HG02571 (cell line): Measurements from ENCODE around the gene ST3GAL3.
"Not testable (repeated sequence)": the region's sequence is repeated elsewhere in the genome, so short reads cannot be mapped to it uniquely, and the experiment has no call there.

Experiments used
- ATAC-seq: cut with Tn5 transposase; IDR thresholded peaks from one replicate; pipeline ENCODE4 v1.9.1; 2021; ENCODE audit warnings: mild to moderate bottlenecking, moderate library complexity; ENCODE audit not compliant: unreplicated experiment

Gene ST3GAL3

GRCh38 chr1:43754892-43755291, 47.6 kb downstream of the ST3GAL3 start:
- no peak for ATAC-seq

- ATAC-seq, result no peak
These were observed 50.2 kb downstream of the ST3GAL3 start for GRCh38 chr1:43757343-43758053.

GRCh38 chr1:43760745-43761317, 53.5 kb downstream of the ST3GAL3 start:
- ATAC-seq, result no peak

- no peak for ATAC-seq
These were observed 56.2 kb downstream of the ST3GAL3 start for GRCh38 chr1:43763497-43763973.

GRCh38 chr1:43764581-43764980, 57.2 kb downstream of the ST3GAL3 start:
- no peak for ATAC-seq

GRCh38 chr1:43766086-43766784, 58.9 kb downstream of the ST3GAL3 start:
- ATAC-seq, result no peak

GRCh38 chr1:43766818-43767525, 59.6 kb downstream of the ST3GAL3 start:
- ATAC-seq, result no peak

GRCh38 chr1:43768168-43768567, 60.8 kb downstream of the ST3GAL3 start:
- ATAC-seq, result no peak

GRCh38 chr1:43769350-43769908, 62.1 kb downstream of the ST3GAL3 start:
- ATAC-seq, result no peak

GRCh38 chr1:43770111-43770510, 62.8 kb downstream of the ST3GAL3 start:
- no peak for ATAC-seq

GRCh38 chr1:43772978-43773377, 65.6 kb downstream of the ST3GAL3 start:
- ATAC-seq, result no peak

GRCh38 chr1:43773821-43774220, 66.5 kb downstream of the ST3GAL3 start:
- ATAC-seq, result no peak

GRCh38 chr1:43774359-43774758, 67.0 kb downstream of the ST3GAL3 start:
- ATAC-seq, result no peak

GRCh38 chr1:43776043-43776761, 68.9 kb downstream of the ST3GAL3 start:
- ATAC-seq, result no peak

- ATAC-seq, result not testable (repeated sequence)
These were observed 70.6 kb downstream of the ST3GAL3 start for GRCh38 chr1:43777916-43778315.

GRCh38 chr1:43779266-43779665, 71.9 kb downstream of the ST3GAL3 start:
- no peak for ATAC-seq

- ATAC-seq, result no peak
These were observed 72.6 kb downstream of the ST3GAL3 start for GRCh38 chr1:43779805-43780403.

GRCh38 chr1:43781574-43781973, 74.2 kb downstream of the ST3GAL3 start:
- ATAC-seq, result no peak

- no peak for ATAC-seq
These were observed 75.8 kb downstream of the ST3GAL3 start for GRCh38 chr1:43783096-43783670.
